HCT116 (cell line): ENCODE measurements around the gene IDI1. TPM values are rescaled to one million over a fixed set of nuclear protein-coding genes. Genes with fewer than 3 reads are reported as not detected.

Source experiments
- ATAC-seq: fragments of 200-7000 bp; cut with Tn5 transposase; 2 replicates; pipeline ENCODE4 v1.9.1; 2020; ENCODE audit warnings: mild to moderate bottlenecking, moderate library complexity
- BruUV-seq: library from RNA; stranded (reverse); fragments of 400-500 nt; replicated peaks from 2 replicates; lab custom pipeline; 2021; lab: Mats Ljungman, UMichigan
- CTCF ChIA-PET: fragments of 300-600 bp; sonication (Branson Sonifier 250); formaldehyde crosslinking; loops from one replicate; lab custom pipeline; 2021; ENCODE audit warnings: antibody characterized with exemption; lab: Charles Lee
- POLR2A ChIA-PET: fragments of 300-600, 350-600 bp; sonication (Branson Sonifier 250); formaldehyde crosslinking; loops from one replicate; lab custom pipeline; 2021; ENCODE audit warnings: antibody characterized with exemption; lab: Charles Lee
- RAD21 ChIA-PET, 2 experiments: fragments of 300-600 bp; sonication (Branson Sonifier 250); formaldehyde crosslinking; loops; one replicate each; lab custom pipeline; 2023; ENCODE audit warnings: low total read pairs in 2 of 2; ENCODE audit not compliant: uncharacterized antibody in 2 of 2, unreplicated experiment in 2 of 2, low non-redundant PET in 1 of 2; lab: Charles Lee
- DNase-seq: peaks from one replicate; pipeline ENCODE4 v3.0.0-alpha.2; 2010; ENCODE audit warnings: low read depth, low spot score
- H2AFZ ChIP-seq: fragments of 200-600 bp; shearing (Covaris generic), sonication (generic); 2 replicates; pipeline ENCODE4 v1.6.1; 2017; ENCODE audit warnings: low read depth, mixed run types, mixed read lengths, antibody characterized with exemption, low read length; ENCODE audit not compliant: poor library complexity, severe bottlenecking
- H3K27ac ChIP-seq: 2 replicates; pipeline ENCODE4 v1.5.1; 2012; ENCODE audit warnings: low read depth, low read length
- H3K27me3 ChIP-seq: fragments of 200-600 bp; sonication (generic); 2 replicates; pipeline ENCODE4 v1.6.1; 2016; ENCODE audit warnings: mixed run types, low read length, mixed read lengths; ENCODE audit not compliant: insufficient read depth
- H3K36me3 ChIP-seq, 2 experiments: fragments of 200-500 bp in 1 of 2; fragments of 200-600 bp in 1 of 2; sonication (Bioruptor generic) in 1 of 2; sonication (generic) in 1 of 2; 2 replicates each; pipeline versions ENCODE4 v1.5.1 to v1.6.1; 2014 to 2016; ENCODE audit warnings: low read length in 2 of 2, inconsistent platforms in 1 of 2, mixed read lengths in 1 of 2, mixed run types in 1 of 2; ENCODE audit not compliant: insufficient read depth in 2 of 2, control insufficient read depth in 1 of 2
- H3K4me1 ChIP-seq, 2 experiments: fragments of 200-600 bp in 1 of 2; sonication (generic) in 1 of 2; 2 replicates each; pipeline versions ENCODE4 v1.5.1 to v1.6.1; 2012 to 2017; ENCODE audit warnings: low read length in 2 of 2, inconsistent platforms in 1 of 2, mild to moderate bottlenecking in 1 of 2, mixed read lengths in 1 of 2, mixed run types in 1 of 2, moderate library complexity in 1 of 2; ENCODE audit not compliant: insufficient read depth in 2 of 2, control insufficient read depth in 1 of 2
- H3K4me2 ChIP-seq: fragments of 200-600 bp; sonication (generic); 2 replicates; pipeline ENCODE4 v1.6.1; 2017; ENCODE audit warnings: mixed run types, low read length, mixed read lengths
- H3K4me3 ChIP-seq, 2 experiments: fragments of 200-600 bp in 1 of 2; sonication (generic) in 1 of 2; replicated peaks in 1 of 2; 2 replicates each; pipeline ENCODE4 v1.5.1; 2011 to 2016; ENCODE audit warnings: low read length in 2 of 2, control low read depth in 1 of 2, low read depth in 1 of 2, mild to moderate bottlenecking in 1 of 2, mixed read lengths in 1 of 2, mixed run types in 1 of 2
- H3K79me2 ChIP-seq: fragments of 200-600 bp; sonication (generic); 2 replicates; pipeline ENCODE4 v1.6.1; 2017; ENCODE audit warnings: mild to moderate bottlenecking, mixed run types, low read length, moderate library complexity, mixed read lengths; ENCODE audit not compliant: insufficient read depth
- H3K9ac ChIP-seq: fragments of 200-600 bp; sonication (generic); 2 replicates; pipeline ENCODE4 v1.6.1; 2016; ENCODE audit warnings: low read length, mixed read lengths
- H3K9me2 ChIP-seq: fragments of 200-600 bp; sonication (generic), shearing (Covaris generic); 2 replicates; pipeline ENCODE4 v1.6.1; 2017; ENCODE audit warnings: mixed run types, mild to moderate bottlenecking, moderate library complexity; ENCODE audit not compliant: insufficient read depth
- H3K9me3 ChIP-seq, 2 experiments: fragments of 200-500 bp in 1 of 2; fragments of 200-600 bp in 1 of 2; sonication (Bioruptor generic) in 1 of 2; sonication (generic) in 1 of 2; 2 replicates each; pipeline ENCODE4 v1.6.1; 2014 to 2017; ENCODE audit warnings: low read length in 2 of 2, mixed read lengths in 2 of 2, inconsistent platforms in 1 of 2, low read depth in 1 of 2, mild to moderate bottlenecking in 1 of 2, mixed run types in 1 of 2, moderate library complexity in 1 of 2; ENCODE audit not compliant: control insufficient read depth in 1 of 2, insufficient read depth in 1 of 2
- H4K20me1 ChIP-seq: fragments of 200-600 bp; sonication (generic), shearing (Covaris generic); 2 replicates; pipeline ENCODE4 v1.6.1; 2017; ENCODE audit warnings: mixed run types, mild to moderate bottlenecking, moderate library complexity; ENCODE audit not compliant: insufficient read depth
- CEBPB ChIP-seq: IDR thresholded peaks from 2 replicates; pipeline ENCODE4 v1.6.1; 2012; ENCODE audit warnings: low read depth
- CTCF ChIP-seq, 3 experiments: fragments of 200-600 bp in 1 of 3; sonication (generic) in 1 of 3; IDR thresholded peaks in 2 of 3; conservative IDR thresholded peaks in 1 of 3; 2 replicates each; pipeline ENCODE4 v1.5.1; 2012 to 2017; ENCODE audit warnings: low read depth in 2 of 3, low read length in 2 of 3, antibody characterized with exemption in 1 of 3, borderline replicate concordance in 1 of 3, control low read depth in 1 of 3, mild to moderate bottlenecking in 1 of 3, mixed read lengths in 1 of 3, mixed run types in 1 of 3, moderate library complexity in 1 of 3; ENCODE audit not compliant: insufficient read depth in 1 of 3
- ELF1 ChIP-seq: IDR thresholded peaks from 2 replicates; pipeline ENCODE4 v1.6.1; 2012; ENCODE audit warnings: low read depth, borderline replicate concordance
- FOSL1 ChIP-seq: IDR thresholded peaks from 2 replicates; pipeline ENCODE4 v1.6.1; 2012; ENCODE audit warnings: low read depth
- JUND ChIP-seq: IDR thresholded peaks from 2 replicates; pipeline ENCODE4 v1.6.1; 2012
- MAX ChIP-seq: IDR thresholded peaks from 2 replicates; pipeline ENCODE4 v1.6.1; 2012
- POLR2A ChIP-seq: IDR thresholded peaks from 2 replicates; pipeline ENCODE4 v1.7.0; 2011; ENCODE audit warnings: borderline replicate concordance; ENCODE audit not compliant: insufficient read depth, insufficient read length; ENCODE audit errors: extremely low read depth
- REST ChIP-seq: IDR thresholded peaks from 2 replicates; pipeline ENCODE4 v1.6.1; 2012; ENCODE audit warnings: low read depth
- SIN3A ChIP-seq: IDR thresholded peaks from 2 replicates; pipeline ENCODE4 v1.6.1; 2012; ENCODE audit warnings: low read depth
- SRF ChIP-seq: IDR thresholded peaks from 2 replicates; pipeline ENCODE4 v1.6.1; 2012; ENCODE audit warnings: low read depth
- YY1 ChIP-seq: IDR thresholded peaks from 2 replicates; pipeline ENCODE4 v1.6.1; 2011; ENCODE audit warnings: low read length, low read depth, moderate library complexity, mild to moderate bottlenecking; ENCODE audit not compliant: insufficient replicate concordance; ENCODE audit errors: extremely low read depth
- ZFX ChIP-seq: fragments of 450-650 bp; IDR thresholded peaks from 2 replicates; pipeline ENCODE4 v1.6.1; 2017
- ZNF274 ChIP-seq: fragments of 200-500 bp; sonication (Bioruptor generic); IDR thresholded peaks from 2 replicates; pipeline ENCODE4 v1.6.1; 2014; ENCODE audit warnings: mild to moderate bottlenecking, low read depth, low read length, inconsistent platforms
- intact Hi-C: fragments of 100-400 bp; cut with micrococcal nuclease; formaldehyde crosslinking; loops from 2 replicates; pipeline ENCODE4 v1.10.0; 2022
- total RNA-seq: library from RNA; stranded (reverse); gene quantifications from one replicate; pipeline ENCODE4 v1.2.1, GENCODE V29; 2021; ENCODE audit not compliant: unreplicated experiment

Gene IDI1
- total RNA-seq, 1 experiment from 2014 or later: 37.8 TPM

GRCh38 chr10:1033601-1034000, 15.3 kb downstream of the IDI1 start:
- Histone ChIP-seq H4K20me1 (no peaks in the 10 kb centered on the region), H3K4me3 (no peak overlapping the region), H3K36me3 (0 out of 4 replicates have a peak, but pooled peaks cover 0 to 3% of the 10 kb centered on the region in 2 experiments), H3K9ac (no peak overlapping the region), H3K27ac (no peak overlapping the region), H3K4me1 (0 out of 4 replicates have a peak, but pooled peaks cover 0 to 3% of the 10 kb centered on the region in 2 experiments), H3K79me2 (no peaks in the 10 kb centered on the region), H2AFZ (no peak overlapping the region), H3K4me2 (no peak overlapping the region), H3K9me2 (no peaks in the 10 kb centered on the region), H3K9me3 (no peaks in the 10 kb centered on the region), H3K27me3 (no peaks in the 10 kb centered on the region)
- no peak for TF ChIP-seq YY1
- TF ChIP-seq MAX: no peak
- TF ChIP-seq POLR2A: no peak
- TF ChIP-seq ZNF274: no peak
- no peak for TF ChIP-seq SRF
- TF ChIP-seq JUND: no peak
- RAD21 ChIA-PET: no interaction called here
- intact Hi-C loops: no loop called here
- CTCF ChIA-PET: no interaction called here
- POLR2A ChIA-PET: interaction anchor here (2.1 kb wide), 1 partner anchor 15 kb away, joined by 6 read pairs; the partner anchor contains the start of gene IDI1
- no peak for DNase-seq
- BruUV-seq: no TSS peak
- ATAC-seq: no peak

GRCh38 chr10:1029838-1030237, 19.1 kb downstream of the IDI1 start:
- Histone ChIP-seq H3K9ac (no peak overlapping the region), H3K9me3 (no peaks in the 10 kb centered on the region), H3K27ac (no peak overlapping the region), H3K4me2 (no peak overlapping the region), H3K4me1 (no peaks in the 10 kb centered on the region), H2AFZ (no peak overlapping the region), H3K27me3 (no peaks in the 10 kb centered on the region), H3K36me3 (no peaks in the 10 kb centered on the region), H3K79me2 (no peaks in the 10 kb centered on the region), H3K9me2 (no peaks in the 10 kb centered on the region)
- ChIA-PET RAD21 (no interaction called here), CTCF (no interaction called here), POLR2A (interaction anchor here (1.3 kb wide), 1 partner anchor 19 kb away, joined by 4 read pairs; no protein-coding TSS in a partner anchor)
- DNase-seq (no peak), ATAC-seq (no peak)
- intact Hi-C loops: no loop called here
- TF ChIP-seq POLR2A (no peak), CEBPB (no peak), CTCF (IDR thresholded peaks at IDR 0.05 in 2 of 3, conservative IDR thresholded peaks at IDR 0.05 in 1 of 3; ENCODE audit: borderline replicate concordance in 1 of 3, insufficient read depth in 1 of 3, low read depth in 2 of 3, low read length in 2 of 3) (no peak), REST (no peak), ZFX (no peak), ELF1 (no peak), MAX (no peak), FOSL1 (no peak), SIN3A (no peak)
- TF ChIP-seq, all 23 proteins: peak for 0
- H4K20me1 ChIP-seq: no peaks in the 10 kb centered on the region
- no TSS peak for BruUV-seq
- H3K4me3 ChIP-seq: no peak overlapping the region
